DND-41 (cell line): Measurements from ENCODE around the gene CLEC4F.

Experiments used
- ATAC-seq: fragments of 200-7000 bp; cut with Tn5 transposase; 3 replicates; pipeline ENCODE4 v1.9.1; 2021; ENCODE audit warnings: low read depth; ENCODE audit not compliant: insufficient read depth
- DNase-seq: peaks from one replicate; pipeline ENCODE4 v3.0.0-alpha.2; 2020
- H2AFZ ChIP-seq: 2 replicates; pipeline ENCODE4 v1.6.0; 2012; ENCODE audit warnings: low read depth, low read length
- H3K27ac ChIP-seq: 2 replicates; pipeline ENCODE4 v1.5.1; 2012; ENCODE audit warnings: low read length, inconsistent platforms
- H3K27me3 ChIP-seq: fragments of 200-600 bp; sonication (generic); 2 replicates; pipeline ENCODE4 v1.6.0; 2012; ENCODE audit warnings: low read length, mild to moderate bottlenecking, inconsistent platforms; ENCODE audit not compliant: insufficient read depth, poor library complexity
- H3K36me3 ChIP-seq: 2 replicates; pipeline ENCODE4 v1.5.1; 2012; ENCODE audit warnings: low read length, inconsistent platforms; ENCODE audit not compliant: insufficient read depth
- H3K4me1 ChIP-seq: 2 replicates; pipeline ENCODE4 v1.5.1; 2012; ENCODE audit warnings: mild to moderate bottlenecking, low read length; ENCODE audit not compliant: insufficient read depth
- H3K4me2 ChIP-seq: 2 replicates; pipeline ENCODE4 v1.6.0; 2012; ENCODE audit warnings: mild to moderate bottlenecking, moderate library complexity, low read length, inconsistent platforms; ENCODE audit not compliant: insufficient read depth
- H3K4me3 ChIP-seq, 2 experiments: fragments of 200-600 bp in 1 of 2; shearing (Covaris generic) in 1 of 2; 2 replicates each; pipeline ENCODE4 v1.5.1; 2012 to 2016; ENCODE audit warnings: inconsistent platforms in 2 of 2, low read length in 2 of 2, mild to moderate bottlenecking in 2 of 2, low read depth in 1 of 2, moderate library complexity in 1 of 2
- H3K79me2 ChIP-seq: 2 replicates; pipeline ENCODE4 v1.6.0; 2012; ENCODE audit warnings: low read length, inconsistent platforms; ENCODE audit not compliant: insufficient read depth
- H3K9ac ChIP-seq: 2 replicates; pipeline ENCODE4 v1.6.0; 2012; ENCODE audit warnings: low read depth, mild to moderate bottlenecking, inconsistent platforms, low read length, moderate library complexity
- H3K9me3 ChIP-seq: 2 replicates; pipeline ENCODE4 v1.5.1; 2012; ENCODE audit warnings: low read length, moderate library complexity, mild to moderate bottlenecking, inconsistent platforms; ENCODE audit not compliant: insufficient read depth, severe bottlenecking
- H4K20me1 ChIP-seq: 2 replicates; pipeline ENCODE4 v1.6.0; 2012; ENCODE audit warnings: low read length; ENCODE audit not compliant: insufficient read depth
- CTCF ChIP-seq: IDR thresholded peaks from 2 replicates; pipeline ENCODE4 v1.5.1; 2012; ENCODE audit warnings: borderline replicate concordance, low read length, moderate library complexity, mild to moderate bottlenecking; ENCODE audit not compliant: poor library complexity, severe bottlenecking; ENCODE audit errors: extremely low read depth
- EZH2 ChIP-seq: IDR thresholded peaks from 3 replicates; pipeline ENCODE4 v1.6.1; 2012; ENCODE audit warnings: borderline replicate concordance, low read depth, mild to moderate bottlenecking, moderate library complexity, low read length, inconsistent platforms; ENCODE audit not compliant: severe bottlenecking

Gene CLEC4F

GRCh38 chr2:70767699-70768589 is 52.5 kb downstream of the CLEC4F start, which contains the start of gene ADD2:
TSS of gene ADD2 (minus strand) at chr2:70768200. CDS start at chr2:70706408, 61,792 bp downstream.
- H3K4me1 ChIP-seq, result no peaks in the 10 kb centered on the region
- H2AFZ ChIP-seq, result no peak within 1 kb of the TSS
- no peaks in the 10 kb centered on the region for H3K9me3 ChIP-seq
- ATAC-seq, result no peak
- H3K79me2 ChIP-seq, result no peaks in the 10 kb centered on the region
- H4K20me1 ChIP-seq, result no peaks in the 10 kb centered on the region
- no peak within 1 kb of the TSS for H3K9ac ChIP-seq
- H3K27ac ChIP-seq, result no peak within 1 kb of the TSS
- no peak within 1 kb of the TSS for H3K4me3 ChIP-seq
- no peak for DNase-seq
- no peaks in the 10 kb centered on the region for H3K36me3 ChIP-seq
- no peak within 1 kb of the TSS for H3K4me2 ChIP-seq
- H3K27me3 ChIP-seq, result peaks cover 6% of the 10 kb centered on the region
- no peak for TF ChIP-seq CTCF
- no peak for TF ChIP-seq EZH2

GRCh38 chr2:70767079-70767698 is 53.2 kb downstream of the CLEC4F start:
- peaks cover 6% of the 10 kb centered on the region for H3K27me3 ChIP-seq
- H3K4me2 ChIP-seq, result no peak overlapping the region

GRCh38 chr2:70766357-70767078 is 53.9 kb downstream of the CLEC4F start:
- H3K27ac ChIP-seq, result no peak overlapping the region
- H3K27me3 ChIP-seq, result peaks cover 6% of the 10 kb centered on the region
- ATAC-seq (no peak), DNase-seq (no peak)
- H3K36me3 ChIP-seq, result no peaks in the 10 kb centered on the region
- H3K4me3 ChIP-seq, result no peak overlapping the region
- no peak for TF ChIP-seq EZH2
- TF ChIP-seq CTCF, result no peak
- no peaks in the 10 kb centered on the region for H3K9me3 ChIP-seq
- H4K20me1 ChIP-seq, result no peaks in the 10 kb centered on the region
- no peak overlapping the region for H2AFZ ChIP-seq
- no peaks in the 10 kb centered on the region for H3K79me2 ChIP-seq
- no peak overlapping the region for H3K4me2 ChIP-seq
- H3K4me1 ChIP-seq, result no peaks in the 10 kb centered on the region
- H3K9ac ChIP-seq, result no peak overlapping the region

More at GRCh38 chr2:70767079-70767698, 53.2 kb downstream of the CLEC4F start:
- Histone ChIP-seq H3K4me1 (no peaks in the 10 kb centered on the region), H3K9ac (no peak overlapping the region), H3K79me2 (no peaks in the 10 kb centered on the region), H4K20me1 (no peaks in the 10 kb centered on the region), H3K9me3 (no peaks in the 10 kb centered on the region), H3K4me3 (no peak overlapping the region), H2AFZ (no peak overlapping the region), H3K27ac (no peak overlapping the region), H3K36me3 (no peaks in the 10 kb centered on the region)
- ATAC-seq (no peak), DNase-seq (no peak)
- TF ChIP-seq EZH2 (no peak), CTCF (no peak)
